A673 (cell line): ENCODE data around the gene ATP5PD.

Source experiments
- EZH2 ChIP-seq: fragments of 200-600 bp; sonication (generic); IDR thresholded peaks from 2 replicates; pipeline ENCODE4 v1.6.1; 2017; ENCODE audit warnings: borderline replicate concordance, low read depth, mild to moderate bottlenecking, mixed read lengths, antibody characterized with exemption, low read length; ENCODE audit not compliant: poor library complexity, severe bottlenecking
- TF ChIP-seq, protein P1 (sequence below): fragments of 300-800, 200-600 bp; sonication (generic); conservative IDR thresholded peaks from 2 replicates; pipeline ENCODE4 v1.5.1; 2017; ENCODE audit warnings: low read depth, mild to moderate bottlenecking, antibody characterized with exemption, low read length, moderate library complexity, mixed read lengths

DNA sequence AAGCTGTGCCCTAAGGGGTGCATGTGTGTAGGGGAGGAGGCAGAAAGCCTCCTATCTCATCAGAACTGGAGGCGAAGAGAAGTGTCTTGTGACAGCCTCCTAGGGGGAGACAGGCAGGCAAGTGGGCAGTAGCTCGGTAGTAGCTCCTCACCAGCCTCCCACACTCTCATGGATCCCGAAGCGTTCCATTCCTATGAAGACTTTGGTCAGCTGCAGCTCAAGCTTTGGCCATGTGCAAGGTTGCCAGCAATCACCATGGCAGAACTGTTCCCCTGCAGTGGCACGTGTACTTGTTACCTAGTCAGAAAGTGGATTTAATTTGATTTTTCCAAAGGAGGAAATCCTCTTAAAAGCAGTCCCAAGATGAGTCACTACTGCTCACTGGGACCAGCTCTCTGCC is 27.6 kb downstream of the ATP5PD start:
- TF ChIP-seq, protein P1, sequence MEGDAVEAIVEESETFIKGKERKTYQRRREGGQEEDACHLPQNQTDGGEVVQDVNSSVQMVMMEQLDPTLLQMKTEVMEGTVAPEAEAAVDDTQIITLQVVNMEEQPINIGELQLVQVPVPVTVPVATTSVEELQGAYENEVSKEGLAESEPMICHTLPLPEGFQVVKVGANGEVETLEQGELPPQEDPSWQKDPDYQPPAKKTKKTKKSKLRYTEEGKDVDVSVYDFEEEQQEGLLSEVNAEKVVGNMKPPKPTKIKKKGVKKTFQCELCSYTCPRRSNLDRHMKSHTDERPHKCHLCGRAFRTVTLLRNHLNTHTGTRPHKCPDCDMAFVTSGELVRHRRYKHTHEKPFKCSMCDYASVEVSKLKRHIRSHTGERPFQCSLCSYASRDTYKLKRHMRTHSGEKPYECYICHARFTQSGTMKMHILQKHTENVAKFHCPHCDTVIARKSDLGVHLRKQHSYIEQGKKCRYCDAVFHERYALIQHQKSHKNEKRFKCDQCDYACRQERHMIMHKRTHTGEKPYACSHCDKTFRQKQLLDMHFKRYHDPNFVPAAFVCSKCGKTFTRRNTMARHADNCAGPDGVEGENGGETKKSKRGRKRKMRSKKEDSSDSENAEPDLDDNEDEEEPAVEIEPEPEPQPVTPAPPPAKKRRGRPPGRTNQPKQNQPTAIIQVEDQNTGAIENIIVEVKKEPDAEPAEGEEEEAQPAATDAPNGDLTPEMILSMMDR = no peak
- no peak for TF ChIP-seq EZH2
